Activated naive CD4-positive, alpha-beta T cell treated with anti-CD3 and anti-CD28 coated beads, Interleukin-2, amount 50 U/mL, for 72 hours (primary cell): ENCODE measurements around the gene RPS15. TPM values are rescaled to one million over a fixed set of nuclear protein-coding genes. Genes with fewer than 3 reads are reported as not detected.
"Not testable (repeated sequence)": the region's sequence is repeated elsewhere in the genome, so short reads cannot be mapped to it uniquely, and the experiment has no call there.

Experiments
- ATAC-seq, 2 donors: fragments of 150-1000 bp; cut with Tn5 transposase; 2 replicates each; pipeline ENCODE4 v1.10.0; 2021; ENCODE audit warnings: mild to moderate bottlenecking in 2 of 2, moderate library complexity in 2 of 2
- DNase-seq, 2 donors: peaks; one replicate each; pipeline ENCODE4 v3.0.0; 2021 to 2022; ENCODE audit warnings: low spot score in 2 of 2
- H3K27ac Mint-ChIP-seq, 2 donors: one replicate each; pipeline ENCODE4 v1.8.0; 2022; ENCODE audit warnings: mild to moderate bottlenecking in 2 of 2, mixed read lengths in 2 of 2
- H3K36me3 Mint-ChIP-seq, 2 donors: one replicate each; pipeline ENCODE4 v1.8.0; 2022; ENCODE audit warnings: mixed read lengths in 2 of 2
- H3K9me3 Mint-ChIP-seq, 2 donors: one replicate each; pipeline ENCODE4 v1.8.0; 2022; ENCODE audit warnings: mixed read lengths in 2 of 2
- total RNA-seq, 2 donors: library from RNA; stranded (reverse); gene quantifications; one replicate each; pipeline ENCODE4 v1.2.3, GENCODE V29; 2022

The RPS15 gene
- total RNA-seq, 2 donors from 2014 or later: 1,495 to 1,747 TPM

DNA sequence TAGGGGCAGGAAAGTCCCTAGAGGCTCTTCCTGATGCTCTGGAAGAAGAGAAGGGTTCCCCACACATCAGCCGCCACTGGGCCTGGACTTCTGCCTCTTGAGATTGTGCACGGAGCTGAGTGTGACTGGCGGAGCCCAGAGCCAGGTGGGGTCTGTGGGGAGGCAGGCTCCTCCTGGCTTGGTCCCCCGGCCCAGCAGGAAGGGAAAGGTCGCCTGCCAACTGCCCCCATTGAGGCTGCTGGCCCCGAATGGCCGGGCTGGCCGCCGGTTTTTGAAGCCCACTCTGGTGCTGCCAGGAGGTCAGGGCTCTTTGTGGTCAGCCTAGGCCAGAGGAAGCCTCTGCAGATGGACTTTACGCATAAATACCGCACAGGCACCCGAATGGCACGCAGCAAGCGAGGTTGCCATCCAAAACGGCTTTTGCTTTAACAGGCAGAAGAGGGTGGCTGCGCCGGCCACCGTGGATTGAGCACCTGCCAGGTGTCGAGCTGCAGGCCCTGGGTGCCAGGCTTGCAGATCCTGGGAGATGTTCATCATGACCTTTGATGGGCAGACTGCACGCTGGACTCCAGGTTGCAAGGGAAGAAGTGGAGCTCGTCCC is 25.8 kb upstream of the RPS15 start:
- Mint-ChIP-seq H3K36me3 (peaks cover 22 to 24% of the 10 kb centered on the region in 2 donors), H3K27ac (peak overlapping the region; percentile 88 to 91), H3K9me3 (no peaks in the 10 kb centered on the region)
- ATAC-seq (no peak), DNase-seq (no peak)

DNA sequence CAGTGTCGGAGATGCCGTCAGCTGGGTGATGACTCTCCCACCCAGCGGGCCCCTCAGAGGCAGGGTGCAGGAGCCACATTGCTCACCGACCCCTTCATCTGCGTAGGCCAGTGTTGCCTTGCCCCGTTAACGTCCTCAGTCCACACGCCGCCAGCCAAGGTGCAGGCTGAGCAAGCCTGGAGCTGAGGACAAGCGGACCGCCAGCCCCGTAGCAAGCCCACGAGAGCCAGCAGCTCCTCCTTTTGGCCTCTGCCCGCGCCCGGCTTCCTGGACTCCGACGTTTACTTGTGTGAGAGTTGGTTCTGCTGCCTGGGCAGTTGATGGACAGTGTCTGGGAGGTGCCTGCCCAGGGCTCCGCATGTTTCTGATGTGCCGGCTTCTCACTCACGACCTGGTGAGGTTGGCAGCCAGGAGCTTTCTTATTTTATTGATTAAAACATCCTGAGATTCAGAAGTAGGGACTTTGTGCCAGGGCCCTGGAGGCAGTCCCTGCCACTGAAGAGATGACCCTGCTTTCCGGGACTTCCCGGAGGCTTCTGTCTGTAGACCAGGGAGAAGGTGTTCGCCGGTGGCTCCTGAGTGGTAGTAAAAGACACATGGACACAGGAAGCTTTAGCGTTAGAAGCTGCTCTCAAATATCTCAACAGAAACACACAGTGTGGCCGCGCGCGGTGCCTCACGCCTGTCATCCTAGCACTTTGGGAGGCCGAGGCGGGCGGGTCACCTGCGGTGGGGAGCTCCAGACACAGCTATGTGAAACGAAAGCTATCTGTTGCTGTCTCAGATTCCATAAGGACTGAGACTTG is 25.0 kb upstream of the RPS15 start:
- ATAC-seq (no peak), DNase-seq (no peak)
- H3K36me3 Mint-ChIP-seq: peaks cover 24 to 26% of the 10 kb centered on the region in 2 donors
- no peaks in the 10 kb centered on the region for H3K9me3 Mint-ChIP-seq
- H3K27ac Mint-ChIP-seq: peak overlapping the region; percentile 79 to 82

DNA sequence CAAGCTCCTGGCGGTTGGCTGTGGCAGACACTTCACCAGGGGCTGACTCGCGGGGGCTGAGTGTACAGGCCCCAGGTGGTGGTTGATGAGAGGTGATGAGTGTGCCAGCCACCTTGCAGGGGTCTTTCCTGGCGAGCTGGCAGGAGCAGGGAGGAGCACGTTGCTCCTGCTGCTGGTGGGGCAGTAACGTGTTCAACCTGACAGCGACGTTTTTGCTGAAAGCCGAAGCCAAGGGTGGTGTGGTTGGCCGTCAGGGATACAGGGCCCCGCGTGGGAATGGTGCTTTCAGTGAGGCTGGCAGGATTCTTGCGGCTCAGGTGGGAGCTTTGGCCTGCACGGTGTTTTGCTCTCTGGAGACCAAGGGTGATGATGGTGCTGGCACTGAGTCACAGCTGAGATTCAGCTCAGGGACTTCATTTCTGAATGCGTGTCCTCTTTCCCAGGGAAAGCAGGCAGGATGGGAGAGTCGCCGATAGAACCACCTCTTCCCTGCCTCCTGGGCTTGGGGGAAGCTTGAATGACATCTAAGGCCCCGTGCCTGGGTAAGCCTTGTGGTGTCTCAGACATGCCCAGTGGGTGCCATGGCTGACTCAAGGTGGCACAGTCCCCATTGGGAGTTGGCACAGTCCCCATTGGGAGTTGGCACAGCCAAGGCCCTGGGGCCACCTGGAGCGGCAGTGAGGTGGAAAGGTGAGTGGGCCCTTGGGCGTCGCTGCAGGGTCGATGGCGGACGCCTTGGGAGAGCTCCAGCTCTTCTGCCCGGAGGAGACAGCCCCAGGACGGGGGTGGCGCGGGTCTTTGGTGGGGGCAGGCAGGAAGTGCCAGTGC is 22.0 kb upstream of the RPS15 start:
- Mint-ChIP-seq H3K9me3 (no peaks in the 10 kb centered on the region), H3K27ac (peak overlapping the region; percentile 82 to 84), H3K36me3 (peaks cover 0 to 13% of the 10 kb centered on the region in 2 donors)
- ATAC-seq (no peak), DNase-seq (no peak)

DNA sequence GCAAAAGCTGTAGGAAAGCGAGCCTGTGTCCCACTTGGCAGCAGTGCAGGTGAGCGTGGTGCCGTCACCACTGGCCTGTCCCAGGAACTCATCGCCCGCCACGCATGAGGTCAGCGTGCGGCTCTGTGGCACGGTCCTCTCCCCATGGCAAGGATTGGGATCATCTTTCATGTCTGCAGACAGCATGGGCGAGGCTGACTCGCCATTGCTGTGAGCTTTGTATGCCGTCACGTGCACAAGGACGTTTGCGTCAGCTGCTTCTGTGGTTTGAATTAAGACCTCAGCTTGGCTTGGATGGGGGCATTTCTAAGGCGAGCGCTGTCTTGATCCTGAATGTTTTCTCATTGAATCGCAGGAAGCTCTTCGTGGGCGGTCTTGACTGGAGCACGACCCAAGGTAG is 21.1 kb upstream of the RPS15 start:
- ATAC-seq (no peak), DNase-seq (no peak)
- Mint-ChIP-seq H3K9me3 (no peaks in the 10 kb centered on the region), H3K36me3 (peaks cover 0 to 13% of the 10 kb centered on the region in 2 donors), H3K27ac (peak overlapping the region in 1 of 2 donors; percentile 33)

DNA sequence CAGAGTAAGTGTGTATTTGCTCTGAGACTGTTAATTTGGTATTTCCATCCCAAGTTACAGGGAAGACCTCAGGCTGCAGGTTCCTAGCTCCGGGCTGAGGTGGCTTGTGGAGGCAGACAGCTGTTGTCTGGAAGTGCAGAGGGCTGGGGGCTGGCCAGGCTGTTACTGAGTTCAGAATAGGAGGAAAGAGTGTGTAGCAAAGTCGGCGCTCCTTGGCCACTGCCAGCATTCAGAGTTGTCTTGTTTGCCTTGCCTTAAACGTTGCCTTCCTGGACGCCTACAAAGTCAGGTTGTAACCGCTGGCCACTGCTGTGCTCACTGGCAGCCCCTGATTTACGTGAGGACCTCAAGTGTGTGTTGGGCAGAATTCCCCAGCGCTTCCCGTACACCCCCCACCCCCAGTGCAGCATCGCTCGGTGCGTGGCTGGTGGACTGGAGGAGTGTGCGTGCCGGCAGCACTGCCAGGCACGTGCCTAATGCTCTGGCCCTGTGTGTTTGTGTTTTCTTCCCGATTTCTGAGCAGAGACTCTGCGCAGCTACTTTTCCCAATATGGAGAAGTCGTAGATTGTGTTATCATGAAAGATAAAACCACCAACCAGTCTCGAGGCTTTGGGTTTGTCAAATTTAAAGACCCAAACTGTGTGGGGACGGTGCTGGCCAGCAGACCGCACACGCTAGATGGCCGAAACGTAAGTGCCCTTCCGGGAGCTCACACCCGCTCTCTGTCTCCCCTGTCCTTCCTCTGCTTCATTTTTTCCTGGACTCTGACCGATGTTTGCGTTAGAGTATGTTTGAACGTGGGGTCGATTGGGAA is 20.3 kb upstream of the RPS15 start:
- ATAC-seq (no peak), DNase-seq (no peak)
- no peaks in the 10 kb centered on the region for H3K9me3 Mint-ChIP-seq
- H3K27ac Mint-ChIP-seq: peak overlapping the region in 1 of 2 donors; percentile 33
- peaks cover under 1 to 20% of the 10 kb centered on the region in 2 donors for H3K36me3 Mint-ChIP-seq

DNA sequence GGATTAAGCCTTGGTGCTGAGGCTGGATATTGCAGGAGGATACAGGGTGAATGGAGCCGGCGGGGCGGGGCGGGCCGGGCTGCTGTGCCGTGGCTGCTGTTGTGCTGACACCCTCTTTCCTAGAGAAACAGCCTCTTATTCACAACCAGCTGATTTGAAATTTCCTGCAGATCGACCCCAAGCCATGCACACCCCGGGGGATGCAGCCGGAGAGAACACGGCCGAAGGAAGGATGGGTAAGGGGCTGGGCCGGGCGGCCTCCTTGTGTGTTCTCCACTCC is 19.8 kb upstream of the RPS15 start:
- no peak for ATAC-seq
- Mint-ChIP-seq H3K36me3 (peaks cover 6 to 25% of the 10 kb centered on the region in 2 donors), H3K9me3 (no peaks in the 10 kb centered on the region), H3K27ac (no peak overlapping the region)
- no peak for DNase-seq

DNA sequence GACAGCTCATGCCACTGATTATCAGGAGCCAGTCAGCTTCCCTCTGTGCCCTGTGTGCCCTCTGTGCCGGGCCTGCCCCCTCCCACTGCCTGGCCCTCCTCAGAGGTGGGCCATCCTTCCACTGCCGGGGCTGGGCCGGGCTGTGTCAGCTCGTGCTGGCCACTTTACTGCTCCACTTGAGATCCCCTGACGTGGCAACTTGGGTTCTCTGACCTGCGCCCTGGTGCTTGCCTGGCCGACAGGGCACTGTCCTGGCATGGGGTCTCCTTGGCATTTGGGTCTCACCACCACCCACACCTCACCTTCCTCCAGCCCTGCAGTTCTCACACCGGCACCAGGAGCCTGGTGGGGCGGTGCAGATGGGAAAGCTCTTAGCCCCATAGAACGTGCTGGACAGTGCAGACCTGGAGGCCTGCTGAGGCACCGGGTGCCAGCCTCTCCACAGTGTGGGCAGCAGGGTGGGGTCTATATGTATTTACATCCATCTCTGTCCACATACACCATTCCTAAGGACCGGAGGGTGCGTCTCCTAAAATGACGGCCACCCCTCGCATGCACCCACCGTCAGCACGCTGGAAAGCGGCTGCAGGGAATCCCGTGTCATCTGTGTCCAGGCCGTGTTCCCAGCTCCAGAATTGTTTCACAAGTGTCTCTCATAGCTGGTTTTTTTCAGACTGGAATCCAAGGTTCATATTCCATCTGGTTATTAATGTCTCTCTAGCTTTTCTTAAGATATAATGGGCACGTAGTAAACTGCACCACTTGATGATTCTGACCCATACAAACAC is 19.1 kb upstream of the RPS15 start:
- Mint-ChIP-seq H3K27ac (no peak overlapping the region), H3K36me3 (peaks cover 7 to 28% of the 10 kb centered on the region in 2 donors), H3K9me3 (no peaks in the 10 kb centered on the region)
- no peak for ATAC-seq
- DNase-seq: no peak

DNA sequence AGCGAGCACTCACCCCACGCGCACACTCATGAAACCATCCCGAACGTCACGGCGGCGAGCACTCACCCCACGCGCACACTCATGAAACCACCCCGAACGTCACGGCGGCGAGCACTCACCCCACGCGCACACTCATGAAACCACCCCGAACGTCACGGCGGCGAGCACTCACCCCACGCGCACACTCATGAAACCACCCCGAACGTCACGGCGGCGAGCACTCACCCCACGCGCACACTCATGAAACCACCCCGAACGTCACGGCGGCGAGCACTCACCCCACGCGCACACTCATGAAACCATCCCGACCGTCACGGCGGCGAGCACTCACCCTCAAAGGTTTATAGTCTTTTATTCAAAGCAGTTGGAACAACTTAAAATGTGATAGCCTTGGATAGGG is 18.1 kb upstream of the RPS15 start:
- H3K36me3 Mint-ChIP-seq: peaks cover 10 to 28% of the 10 kb centered on the region in 2 donors
- H3K9me3 Mint-ChIP-seq, ATAC-seq, H3K27ac Mint-ChIP-seq, DNase-seq: not testable (repeated sequence)

DNA sequence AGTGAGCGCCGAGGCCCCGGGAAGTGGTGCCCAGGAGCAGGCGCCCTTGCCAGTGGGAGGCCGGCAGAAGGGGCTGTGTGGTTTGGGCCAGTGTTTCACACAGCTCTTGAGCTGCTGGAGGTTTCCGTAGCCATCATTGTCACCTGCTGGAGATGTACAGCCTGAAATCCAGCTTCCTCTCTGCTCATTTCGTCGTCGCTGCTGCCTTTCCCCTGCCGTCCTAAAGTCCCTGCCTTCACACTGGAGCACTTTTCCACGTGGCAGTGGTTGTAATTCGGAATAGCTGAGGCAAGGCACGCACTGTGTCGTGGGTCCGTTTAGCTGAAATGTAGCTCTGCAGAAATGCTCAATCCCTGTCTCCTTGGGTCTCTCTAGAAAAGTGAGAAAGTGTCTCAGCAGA is 17.6 kb upstream of the RPS15 start:
- Mint-ChIP-seq H3K27ac (no peak overlapping the region), H3K36me3 (peaks cover 11 to 28% of the 10 kb centered on the region in 2 donors), H3K9me3 (no peaks in the 10 kb centered on the region)
- ATAC-seq (no peak), DNase-seq (no peak)

DNA sequence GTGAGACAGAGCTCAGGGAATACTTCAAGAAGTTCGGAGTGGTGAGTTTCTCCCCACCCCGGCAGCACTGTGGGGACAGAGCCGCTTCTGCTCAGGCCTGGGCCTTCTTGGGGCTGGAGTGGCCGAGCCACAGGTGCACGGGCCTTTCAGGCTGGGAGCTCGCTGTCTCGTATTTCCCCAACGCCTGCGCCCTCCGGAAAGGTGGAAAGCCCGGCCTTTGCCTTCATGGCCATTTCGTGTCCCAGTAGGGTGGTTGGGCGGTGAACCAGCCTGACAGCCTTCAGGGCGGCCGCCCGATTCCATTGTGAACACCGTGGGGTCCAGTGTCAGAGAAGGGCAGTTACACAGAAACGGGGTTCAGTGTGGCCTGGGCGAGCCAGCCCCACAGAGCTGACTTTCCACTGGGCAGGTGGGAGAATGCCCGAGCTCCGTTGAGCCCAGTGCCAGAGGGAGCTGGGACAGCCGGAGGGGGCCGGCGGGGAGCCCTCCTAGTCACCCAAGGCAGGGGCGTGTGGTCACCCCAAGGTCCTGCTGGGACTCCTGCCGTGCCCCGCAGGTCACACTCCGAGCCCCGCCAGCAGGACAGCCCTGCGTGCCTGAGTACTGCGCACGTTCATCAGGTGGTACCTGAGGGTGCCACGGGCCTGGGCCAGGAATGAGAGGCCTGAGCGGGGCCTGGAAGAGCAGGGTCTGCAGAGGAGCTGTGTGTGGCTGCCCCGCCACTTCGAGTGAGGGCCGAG is 16.8 kb upstream of the RPS15 start:
- Mint-ChIP-seq H3K9me3 (no peaks in the 10 kb centered on the region), H3K27ac (no peak overlapping the region), H3K36me3 (peaks cover 11 to 28% of the 10 kb centered on the region in 2 donors)
- ATAC-seq: peak in 1 of 2 donors; percentile 21
- no peak for DNase-seq

DNA sequence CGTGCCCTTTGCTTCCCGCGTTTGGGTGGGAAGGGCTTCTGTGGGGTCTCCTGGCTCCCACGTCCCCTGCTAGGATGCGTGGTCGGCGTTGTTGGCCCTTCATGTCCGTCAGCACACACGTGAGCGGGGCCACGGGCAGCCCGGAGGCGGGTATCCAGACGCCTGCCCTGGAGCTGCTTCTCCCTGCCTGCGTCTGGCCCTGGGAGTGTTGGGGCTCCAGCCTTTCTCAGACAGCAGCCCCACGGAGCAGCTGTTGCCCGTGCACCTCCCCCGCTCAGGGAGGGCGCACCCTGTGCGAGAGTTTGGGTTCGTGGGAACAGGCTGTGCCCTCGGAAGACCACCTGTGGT is 16.3 kb upstream of the RPS15 start:
- DNase-seq (no peak), ATAC-seq (peak in 1 of 2 donors; percentile 13)
- H3K27ac Mint-ChIP-seq: no peak overlapping the region
- peaks cover 11 to 28% of the 10 kb centered on the region in 2 donors for H3K36me3 Mint-ChIP-seq
- H3K9me3 Mint-ChIP-seq: no peaks in the 10 kb centered on the region

DNA sequence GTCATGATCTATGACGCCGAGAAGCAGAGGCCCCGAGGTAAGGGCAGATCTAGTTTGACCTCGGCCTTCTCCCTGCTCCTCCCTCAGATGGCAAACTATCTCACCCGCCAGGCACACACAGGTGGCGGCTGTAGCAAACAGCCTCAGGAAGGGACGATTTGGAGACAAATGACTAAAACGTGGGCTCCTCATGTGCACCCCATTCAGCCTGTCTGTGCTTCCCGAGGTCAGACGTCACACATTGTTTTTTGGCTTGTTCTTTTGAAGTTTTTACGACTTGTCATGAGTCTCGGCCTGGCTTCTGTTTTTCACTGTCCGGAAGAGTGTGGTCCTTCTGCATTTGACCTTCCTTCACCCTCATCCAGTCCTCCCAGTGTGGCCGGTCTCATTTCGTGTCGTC is 15.8 kb upstream of the RPS15 start:
- ATAC-seq (no peak), DNase-seq (no peak)
- Mint-ChIP-seq H3K9me3 (no peaks in the 10 kb centered on the region), H3K27ac (peak overlapping the region in 1 of 2 donors; percentile 22), H3K36me3 (peaks cover 11 to 26% of the 10 kb centered on the region in 2 donors)

DNA sequence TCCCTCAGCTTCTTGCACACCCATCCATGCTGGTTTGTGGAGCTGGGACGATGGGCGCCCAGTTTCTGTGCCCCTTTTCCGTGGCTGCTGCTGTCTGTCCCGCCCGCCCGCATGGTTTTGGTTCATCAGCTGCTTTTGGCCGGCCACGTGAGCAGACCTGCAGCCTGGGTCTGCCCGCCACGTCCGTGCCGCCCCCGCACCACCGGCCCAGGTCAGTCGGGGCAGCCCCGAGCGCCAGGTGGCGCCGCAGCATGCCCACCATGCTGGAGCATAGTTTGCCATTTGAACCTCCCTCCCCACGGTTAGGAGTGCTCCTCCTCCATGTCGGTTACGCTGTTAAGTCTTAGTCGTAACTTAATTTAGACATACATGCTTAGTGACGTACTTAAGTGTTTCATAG is 15.3 kb upstream of the RPS15 start:
- Mint-ChIP-seq H3K36me3 (peaks cover 11 to 22% of the 10 kb centered on the region in 2 donors), H3K27ac (peak overlapping the region; percentile 40 to 55), H3K9me3 (no peaks in the 10 kb centered on the region)
- no peak for DNase-seq
- ATAC-seq: no peak

DNA sequence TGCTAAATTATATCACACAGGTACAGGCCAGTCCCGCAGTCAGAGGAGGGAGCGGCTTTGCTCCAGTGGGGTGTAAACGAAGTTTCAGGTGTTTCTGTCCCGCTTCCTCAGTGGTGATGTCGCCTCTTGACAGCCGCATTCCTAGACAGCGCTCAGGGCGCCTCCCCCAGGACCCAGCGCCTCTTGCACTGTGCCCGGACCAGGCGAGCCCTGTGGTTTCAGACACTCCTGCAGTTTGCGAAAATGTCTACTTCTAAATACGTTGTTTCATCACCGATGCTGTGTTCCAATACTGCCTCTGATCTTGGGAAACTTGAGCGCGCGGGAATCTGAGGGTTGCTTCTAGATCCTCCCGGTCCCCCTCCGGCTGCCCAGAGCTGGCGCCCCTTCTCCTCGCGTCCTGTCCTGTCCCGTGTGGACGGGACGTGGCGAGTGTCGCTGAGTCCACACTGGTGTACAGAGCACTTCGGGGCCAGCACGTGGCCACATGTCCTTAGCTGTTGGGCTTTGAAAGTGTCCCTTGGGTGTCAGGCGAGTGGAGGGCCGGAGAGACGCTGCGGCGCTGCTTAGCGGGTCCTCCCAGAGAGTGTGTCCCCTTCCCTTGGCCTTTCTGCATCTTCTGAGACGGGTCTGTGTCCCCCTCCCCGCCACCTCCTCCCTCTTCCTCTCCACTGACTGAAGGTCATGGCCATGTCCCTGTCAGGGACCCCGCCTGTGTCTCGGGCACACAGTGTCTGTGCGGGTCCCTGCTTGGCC is 14.6 kb upstream of the RPS15 start:
- no peak for ATAC-seq
- Mint-ChIP-seq H3K9me3 (no peaks in the 10 kb centered on the region), H3K36me3 (peaks cover 11 to 22% of the 10 kb centered on the region in 2 donors), H3K27ac (peak overlapping the region; percentile 40)
- DNase-seq: no peak
